NB4 (cell line): ENCODE results near the gene RAD9B.
A peak's percentile ranks its signal among the peaks of the same experiment; 100 is the strongest.

Experiments
- DNase-seq: peaks from one replicate; pipeline ENCODE4 v3.0.0; 2010; ENCODE audit warnings: low read depth
- H3K4me3 ChIP-seq: one replicate; pipeline ENCODE4 v1.5.1; 2011; ENCODE audit warnings: mild to moderate bottlenecking, low read depth, low read length, moderate library complexity
- CTCF ChIP-seq: IDR thresholded peaks from one replicate; pipeline ENCODE4 v1.5.1; 2012; ENCODE audit warnings: low read depth, low read length
- MAX ChIP-seq: IDR thresholded peaks from 2 replicates; pipeline ENCODE4 v1.6.1; 2011; ENCODE audit warnings: low read depth, low read length
- MYC ChIP-seq: IDR thresholded peaks from 2 replicates; pipeline ENCODE4 v1.6.1; 2011; ENCODE audit warnings: low read depth, low read length
- POLR2A ChIP-seq: IDR thresholded peaks from 2 replicates; pipeline ENCODE4 v1.6.1; 2011; ENCODE audit warnings: mild to moderate bottlenecking; ENCODE audit not compliant: insufficient read length; ENCODE audit errors: extremely low read depth

Gene RAD9B

DNA sequence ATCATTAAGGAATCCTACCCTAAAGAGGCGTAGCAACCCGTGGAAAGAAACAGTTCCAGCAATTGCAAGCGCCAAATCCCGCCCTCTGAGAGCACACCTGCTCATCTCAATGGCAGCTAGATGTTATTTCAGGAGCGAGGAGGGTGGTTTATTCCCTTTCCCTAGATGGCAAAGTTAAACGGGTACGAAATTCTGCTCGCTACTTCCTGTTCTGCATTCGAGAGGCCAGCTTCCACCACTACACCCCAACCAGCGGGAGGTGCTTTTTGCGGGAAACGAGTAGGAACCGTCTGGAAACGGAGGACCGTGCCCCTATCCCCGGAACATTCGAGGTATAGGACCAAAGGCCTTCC, 756 bp upstream of the RAD9B start:
- DNase-seq: no peak
- H3K4me3 ChIP-seq: peak overlapping the region; percentile 95
- TF ChIP-seq CTCF (no peak), MYC (peak; percentile 45; the same call in 1 of the 2 replicates), POLR2A (no peak)

DNA sequence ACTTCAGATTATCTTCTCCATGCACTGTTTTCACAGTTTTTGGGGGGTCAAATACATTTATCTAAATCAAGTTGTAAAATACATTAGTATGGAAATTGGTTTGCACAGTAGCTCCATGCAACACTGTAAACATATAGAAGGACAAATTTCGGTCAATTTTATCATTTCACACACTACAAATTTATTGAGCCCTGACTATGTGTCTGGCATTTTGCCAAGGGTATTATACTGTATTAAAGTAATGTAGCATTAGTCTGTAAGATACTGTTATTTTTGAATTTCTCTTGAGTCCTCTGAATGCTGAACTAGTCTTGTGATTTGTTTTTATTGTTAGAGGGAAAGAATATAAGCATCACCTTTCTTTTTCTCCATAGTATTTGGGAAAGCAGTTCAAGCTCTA, 1.3 kb downstream of the RAD9B start:
- no peak for TF ChIP-seq MAX

GRCh38 chr12:110505332-110505731, 3.2 kb downstream of the RAD9B start:
- no peak overlapping the region for H3K4me3 ChIP-seq
- DNase-seq: no peak
- no peak for TF ChIP-seq CTCF
- no peak for TF ChIP-seq MAX
- TF ChIP-seq POLR2A: no peak
- no peak for TF ChIP-seq MYC

More for the DNA sequence above, 1.3 kb downstream of the RAD9B start:
- no peak overlapping the region for H3K4me3 ChIP-seq
- no peak for DNase-seq

DNA sequence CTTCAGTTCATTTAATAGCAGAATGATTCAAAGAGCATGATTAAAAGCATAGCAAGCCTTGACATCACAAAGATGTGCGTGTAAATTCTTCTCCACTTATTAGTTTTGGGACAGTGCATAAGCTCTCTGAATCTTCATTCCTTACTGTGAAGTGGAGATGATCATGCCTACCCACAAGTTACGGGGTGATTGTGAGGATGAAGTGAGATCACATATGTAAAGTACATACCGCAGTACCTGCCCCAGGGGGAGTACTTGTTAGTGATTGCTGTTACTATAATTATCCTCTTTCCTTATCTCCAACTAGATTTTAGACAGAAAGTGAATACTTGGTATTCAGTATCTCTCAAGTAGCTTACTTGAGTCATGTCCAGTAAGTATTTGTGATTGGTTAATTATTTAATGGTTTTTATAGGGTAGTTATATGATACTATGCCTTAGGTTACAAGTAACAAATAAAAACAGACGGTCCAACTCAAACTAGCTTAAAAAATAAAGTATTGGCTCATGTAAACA, 6.0 kb downstream of the RAD9B start:
- H3K4me3 ChIP-seq: no peak overlapping the region
- TF ChIP-seq MAX (no peak), POLR2A (no peak), MYC (no peak), CTCF (no peak)

DNA sequence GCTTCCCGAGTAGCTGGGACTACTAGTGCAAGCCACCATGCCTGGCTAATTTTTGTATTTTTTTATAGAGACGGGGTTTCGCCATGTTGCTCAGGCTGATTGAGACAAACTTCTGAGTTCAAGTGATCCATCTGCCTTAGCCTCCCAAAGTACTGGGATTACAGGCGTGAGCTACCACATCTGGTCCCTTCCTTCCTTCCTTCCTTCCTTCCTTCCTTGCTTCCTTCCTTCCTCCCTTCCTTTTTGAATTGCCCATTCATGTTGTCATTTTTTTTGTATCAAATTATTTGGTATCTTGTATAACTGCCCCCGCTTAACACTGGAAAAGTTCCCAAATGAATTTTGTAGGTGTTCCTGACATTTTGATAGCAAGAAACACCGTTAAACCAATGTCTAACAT, 11.7 kb downstream of the RAD9B start:
- no peak overlapping the region for H3K4me3 ChIP-seq
- DNase-seq: no peak
- TF ChIP-seq POLR2A (no peak), MYC (no peak), MAX (no peak), CTCF (no peak)

More for the DNA sequence above, 6.0 kb downstream of the RAD9B start:
- DNase-seq: no peak

DNA sequence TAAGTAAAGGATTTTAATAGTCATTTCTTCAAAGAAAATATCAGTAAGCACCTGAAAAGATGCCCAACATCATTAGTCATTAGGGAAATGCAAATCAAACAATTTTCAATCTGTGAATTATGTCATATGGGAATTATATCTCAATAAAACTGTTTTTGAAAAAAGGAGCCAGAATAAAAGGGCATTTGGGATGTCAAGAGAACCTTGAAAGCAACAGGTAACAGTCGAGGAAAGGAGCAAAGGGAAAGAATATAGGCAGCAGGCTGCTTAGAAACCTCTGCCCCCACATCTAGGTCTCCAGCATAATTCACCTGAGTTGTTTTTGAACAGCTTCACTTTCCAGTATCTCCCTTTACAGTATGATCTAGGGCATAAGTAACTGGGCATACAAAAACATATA, 12.2 kb downstream of the RAD9B start:
- DNase-seq: no peak
- H3K4me3 ChIP-seq: no peak overlapping the region
- no peak for TF ChIP-seq MYC
- TF ChIP-seq MAX: no peak
- TF ChIP-seq CTCF: no peak
- no peak for TF ChIP-seq POLR2A
